Stimulated activated CD8-positive, alpha-beta memory T cell treated with anti-CD3 and anti-CD28 coated beads, Interleukin-7, amount 100 ng/mL, for 1 hour (primary cell): ENCODE results near the gene KCNA5.

Experiments
- DNase-seq, 2 donors: peaks; one replicate each; pipeline ENCODE4 v3.0.0-alpha.2; 2020; ENCODE audit warnings: low read depth in 2 of 2

Gene KCNA5

DNA sequence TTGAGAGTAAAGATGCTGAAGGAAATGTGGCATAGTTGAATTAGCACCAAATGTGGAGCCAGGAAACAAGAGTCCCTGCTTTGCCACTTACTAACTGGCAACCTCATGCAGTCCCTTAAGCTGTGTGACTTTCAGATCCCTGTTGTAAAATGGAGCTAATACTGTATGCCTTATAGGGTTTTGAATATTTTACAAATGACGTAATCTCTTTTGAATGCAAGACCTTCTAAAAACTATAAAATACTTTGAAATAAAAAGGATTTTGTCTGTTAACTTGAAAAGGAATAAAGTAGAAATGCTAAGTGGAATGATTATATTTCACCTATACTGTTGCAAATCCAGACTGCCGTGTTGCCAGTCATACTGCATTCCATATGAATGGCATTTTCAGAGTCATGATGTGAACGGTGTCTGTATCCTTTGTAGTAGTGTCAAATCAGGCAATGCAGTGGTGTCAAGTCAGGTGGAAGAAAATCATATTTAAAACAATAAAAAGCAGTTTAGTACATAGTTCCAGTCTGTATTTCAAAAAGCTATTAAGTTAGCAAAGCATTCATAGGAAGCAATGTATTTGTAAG, 21.3 kb downstream of the KCNA5 start:
- DNase-seq = no peak

GRCh38 chr12:5066251-5066650, 22.6 kb downstream of the KCNA5 start:
- no peak for DNase-seq

DNA sequence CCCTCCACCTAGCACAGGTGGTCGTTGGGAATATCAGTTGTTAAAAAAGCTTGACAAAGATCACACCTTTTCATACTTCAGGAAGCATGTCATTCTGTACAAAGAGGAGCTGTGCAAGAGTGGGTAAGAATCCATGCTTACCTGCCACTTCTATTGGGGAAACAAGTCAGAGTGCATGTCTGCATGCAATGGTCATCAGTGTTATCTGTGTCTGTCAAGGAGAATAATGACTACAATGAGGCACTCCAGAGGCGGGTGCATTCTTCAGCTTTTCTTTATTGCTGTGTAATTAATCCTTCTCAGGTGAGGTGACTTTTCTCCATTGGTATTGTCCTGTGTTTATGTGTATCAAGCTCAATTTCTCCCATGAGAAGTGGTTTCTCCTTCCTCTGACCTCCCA, 24.4 kb downstream of the KCNA5 start:
- DNase-seq = no peak

GRCh38 chr12:5068619-5069018, 24.9 kb downstream of the KCNA5 start:
- no peak for DNase-seq

DNA sequence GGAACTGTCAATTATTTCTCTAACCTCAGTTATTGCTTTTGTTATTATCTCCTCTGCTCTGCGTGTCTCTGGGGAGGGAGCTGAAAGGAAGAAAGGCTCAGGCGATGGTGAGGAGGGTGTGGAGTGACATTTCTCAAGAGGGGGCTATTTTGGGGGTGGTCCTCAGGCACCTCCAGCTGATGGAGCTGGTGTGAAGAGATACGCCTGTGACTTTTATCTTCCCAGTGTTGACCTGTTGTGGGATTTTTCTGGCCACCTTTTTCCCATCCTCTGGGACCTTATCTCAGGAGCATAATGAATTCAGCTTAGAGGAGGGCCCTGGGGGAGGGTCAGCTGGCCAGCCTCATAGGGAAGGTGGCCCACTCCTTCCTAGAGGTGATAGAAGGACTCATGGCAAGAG, 26.4 kb downstream of the KCNA5 start:
- DNase-seq = no peak

- DNase-seq = no peak
These were observed 27.8 kb downstream of the KCNA5 start for GRCh38 chr12:5071496-5071895.

DNA sequence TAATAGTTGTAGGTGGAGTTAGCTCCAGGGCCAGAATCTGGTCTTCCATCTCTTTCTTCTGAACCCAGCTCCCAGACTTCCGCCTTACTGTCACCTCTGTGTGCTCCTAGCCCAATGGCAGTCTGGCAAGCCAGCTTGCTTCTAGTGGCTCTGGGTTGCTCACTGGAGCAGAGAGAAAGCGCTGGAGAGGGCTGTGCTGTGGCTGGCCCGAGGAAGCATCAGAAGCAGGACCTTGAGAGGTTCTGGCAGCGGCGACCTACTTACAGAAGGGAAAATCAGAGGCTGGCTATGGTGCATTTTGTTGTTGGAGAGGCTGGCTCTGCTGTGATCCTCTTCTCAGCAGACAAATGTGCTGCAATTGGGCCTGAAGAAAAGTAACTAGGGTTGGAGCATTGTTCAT, 28.6 kb downstream of the KCNA5 start:
- DNase-seq = no peak

GRCh38 chr12:5073054-5073453, 29.4 kb downstream of the KCNA5 start:
- no peak for DNase-seq

GRCh38 chr12:5073853-5074252, 30.2 kb downstream of the KCNA5 start:
- DNase-seq = no peak

GRCh38 chr12:5076761-5077160, 33.1 kb downstream of the KCNA5 start:
- DNase-seq = no peak

- no peak for DNase-seq
These were observed 34.7 kb downstream of the KCNA5 start for GRCh38 chr12:5078423-5078822.

- DNase-seq = no peak
These were observed 37.3 kb downstream of the KCNA5 start for GRCh38 chr12:5081016-5081415.

- no peak for DNase-seq
These were observed 40.5 kb downstream of the KCNA5 start for GRCh38 chr12:5083955-5084849.

DNA sequence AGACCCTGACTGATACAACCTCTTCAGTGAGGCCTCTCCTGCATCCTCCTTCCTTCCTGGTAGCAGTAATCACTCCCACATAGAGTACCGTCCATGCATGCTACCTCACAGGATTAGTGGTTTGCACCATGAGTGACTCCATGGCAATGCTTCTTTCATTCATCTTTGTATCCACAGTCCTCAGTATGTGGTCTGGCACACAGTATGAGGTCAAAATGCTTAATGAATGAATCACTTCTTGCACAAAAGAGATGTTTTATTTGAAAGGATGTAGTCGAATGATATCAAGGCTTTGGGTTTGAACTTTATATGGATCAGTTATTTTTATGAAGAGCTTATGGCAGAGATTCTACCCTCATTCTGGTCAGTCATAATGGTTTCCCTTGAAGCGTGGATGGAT, 42.2 kb downstream of the KCNA5 start:
- no peak for DNase-seq

- no peak for DNase-seq
These were observed 44.3 kb downstream of the KCNA5 start for GRCh38 chr12:5087831-5088554.

DNA sequence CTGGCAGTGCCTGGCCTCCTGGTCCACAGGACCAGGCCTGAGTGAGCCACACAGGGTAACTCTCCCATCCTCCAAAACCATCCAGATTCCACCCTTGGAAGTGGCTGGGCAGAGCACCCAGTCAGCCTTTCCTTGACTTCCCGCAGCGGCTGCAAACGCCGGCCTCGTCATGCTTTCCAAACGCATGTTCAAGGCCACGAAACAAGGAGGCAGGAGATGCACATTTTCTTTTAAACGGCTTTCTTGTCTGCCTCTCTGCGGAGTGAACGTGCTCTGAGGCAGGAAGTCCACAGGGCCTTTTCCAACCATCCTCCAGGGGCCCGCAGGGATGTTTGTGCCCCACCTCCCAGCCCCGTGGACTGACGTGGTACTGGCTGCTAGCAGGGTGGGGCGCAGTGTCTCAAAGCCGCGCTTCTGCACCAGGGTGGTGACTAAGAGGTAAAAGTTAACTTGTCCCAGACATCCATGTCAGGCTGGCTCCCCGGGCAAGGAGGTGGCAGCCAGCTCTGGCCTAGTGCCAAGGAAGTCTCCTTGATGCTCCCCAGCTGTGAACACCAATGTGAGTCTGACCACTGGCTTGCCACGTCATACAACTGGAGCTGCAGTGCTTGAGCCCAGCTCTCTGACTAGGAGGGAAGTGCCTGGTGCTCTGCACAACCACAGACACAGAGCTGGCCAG, 45.0 kb downstream of the KCNA5 start:
- DNase-seq = no peak

GRCh38 chr12:5094551-5094950, 50.9 kb downstream of the KCNA5 start:
- DNase-seq = no peak

DNA sequence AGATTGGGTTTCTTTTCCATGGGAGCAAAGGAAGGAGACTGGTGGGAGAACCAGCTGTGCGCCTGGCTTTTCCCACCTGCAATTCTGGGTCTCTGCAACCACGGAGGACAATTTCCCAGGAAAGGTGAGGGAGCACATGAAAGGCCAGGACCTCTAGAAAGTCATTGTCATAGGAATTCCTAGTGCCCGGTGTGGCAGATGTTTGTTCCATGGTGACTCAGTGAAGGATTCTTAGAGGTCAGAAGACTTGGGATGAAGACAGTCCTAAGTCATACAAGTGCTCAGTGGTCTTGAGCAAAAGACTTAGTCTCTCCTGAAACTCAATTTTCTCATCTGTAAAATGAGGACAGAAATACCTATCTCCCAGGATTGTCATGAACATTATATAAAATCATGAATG, 51.3 kb downstream of the KCNA5 start:
- no peak for DNase-seq
